NCI-H748 (cell line): ENCODE data around the gene TNFAIP2.

Experiments
- DNase-seq: peaks from one replicate; lab custom pipeline; 2025; ENCODE audit not compliant: unreplicated experiment; lab: John Stamatoyannopoulos, UW

TNFAIP2 gene

GRCh38 chr14:103122947-103123633 is at the start of gene TNFAIP2:
TNFAIP2 (plus strand) TSS chr14:103123461; CDS start chr14:103126458, 2,997 bp downstream.
- DNase-seq, result peak; percentile 74

DNA sequence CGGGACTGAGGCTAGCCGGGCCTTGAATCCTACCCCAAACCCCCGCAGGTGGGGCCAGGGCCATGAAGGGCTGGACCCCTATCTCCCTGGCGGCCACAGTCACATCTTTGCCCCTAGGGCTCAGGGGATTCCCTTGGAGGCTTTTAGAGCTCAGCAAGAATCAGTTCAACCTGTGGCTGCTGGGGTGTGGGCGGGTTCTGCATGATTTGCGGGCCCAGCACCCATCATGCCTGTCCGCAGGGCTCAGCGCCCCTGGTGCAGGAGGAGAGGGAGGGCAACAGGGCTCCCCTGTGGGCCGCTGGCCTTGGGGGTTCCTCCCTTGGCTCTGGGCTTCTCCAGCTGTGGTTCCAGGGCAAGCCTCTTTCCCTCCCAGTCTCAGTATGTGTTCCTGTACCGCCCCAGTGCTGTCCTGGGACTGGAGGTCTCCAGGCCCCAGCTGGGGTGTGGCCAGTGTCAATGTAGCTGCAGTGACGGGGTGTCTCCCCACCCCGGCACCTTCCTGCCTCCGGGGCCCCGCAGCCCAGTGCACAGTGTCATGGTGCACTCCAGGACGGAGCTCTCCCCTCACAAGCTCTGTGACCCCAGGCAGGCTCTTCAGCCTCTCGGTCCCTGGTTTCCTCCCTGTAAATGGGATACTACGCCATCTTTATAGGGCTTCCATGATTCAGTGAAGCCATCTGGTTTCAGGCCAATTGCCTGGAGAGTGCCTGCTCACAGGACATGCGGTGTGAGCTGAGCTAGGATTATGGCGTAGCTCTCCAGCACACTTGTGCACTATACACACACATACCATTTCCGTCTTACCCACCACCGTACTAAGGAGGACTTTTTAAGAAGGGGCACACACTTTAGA is 49.2 kb upstream of the TNFAIP2 start:
- no peak for DNase-seq

- peak; percentile 80 for DNase-seq
Observed at GRCh38 chr14:103074729-103075367, 48.4 kb upstream of the TNFAIP2 start.

DNA sequence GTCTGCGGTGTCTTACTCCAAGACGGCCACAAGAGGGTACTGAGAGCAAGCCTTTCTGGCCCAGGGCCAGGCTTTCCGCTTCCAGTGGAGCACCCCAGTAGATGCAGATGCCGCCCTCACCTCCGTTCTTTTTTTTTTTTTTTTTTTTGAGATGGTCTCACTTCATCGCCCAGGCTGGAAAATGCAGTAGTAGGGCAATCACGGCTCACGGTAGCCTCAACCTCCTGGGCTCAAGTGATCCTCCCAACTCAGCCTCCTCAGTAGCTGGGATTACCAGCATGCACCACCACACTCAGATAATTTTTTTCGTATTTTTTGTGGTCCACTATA is 44.9 kb upstream of the TNFAIP2 start:
- DNase-seq, result peak; percentile 88

GRCh38 chr14:103078860-103079587 is 44.2 kb upstream of the TNFAIP2 start:
- no peak for DNase-seq

GRCh38 chr14:103081951-103082350 is 41.3 kb upstream of the TNFAIP2 start:
- DNase-seq, result no peak

DNA sequence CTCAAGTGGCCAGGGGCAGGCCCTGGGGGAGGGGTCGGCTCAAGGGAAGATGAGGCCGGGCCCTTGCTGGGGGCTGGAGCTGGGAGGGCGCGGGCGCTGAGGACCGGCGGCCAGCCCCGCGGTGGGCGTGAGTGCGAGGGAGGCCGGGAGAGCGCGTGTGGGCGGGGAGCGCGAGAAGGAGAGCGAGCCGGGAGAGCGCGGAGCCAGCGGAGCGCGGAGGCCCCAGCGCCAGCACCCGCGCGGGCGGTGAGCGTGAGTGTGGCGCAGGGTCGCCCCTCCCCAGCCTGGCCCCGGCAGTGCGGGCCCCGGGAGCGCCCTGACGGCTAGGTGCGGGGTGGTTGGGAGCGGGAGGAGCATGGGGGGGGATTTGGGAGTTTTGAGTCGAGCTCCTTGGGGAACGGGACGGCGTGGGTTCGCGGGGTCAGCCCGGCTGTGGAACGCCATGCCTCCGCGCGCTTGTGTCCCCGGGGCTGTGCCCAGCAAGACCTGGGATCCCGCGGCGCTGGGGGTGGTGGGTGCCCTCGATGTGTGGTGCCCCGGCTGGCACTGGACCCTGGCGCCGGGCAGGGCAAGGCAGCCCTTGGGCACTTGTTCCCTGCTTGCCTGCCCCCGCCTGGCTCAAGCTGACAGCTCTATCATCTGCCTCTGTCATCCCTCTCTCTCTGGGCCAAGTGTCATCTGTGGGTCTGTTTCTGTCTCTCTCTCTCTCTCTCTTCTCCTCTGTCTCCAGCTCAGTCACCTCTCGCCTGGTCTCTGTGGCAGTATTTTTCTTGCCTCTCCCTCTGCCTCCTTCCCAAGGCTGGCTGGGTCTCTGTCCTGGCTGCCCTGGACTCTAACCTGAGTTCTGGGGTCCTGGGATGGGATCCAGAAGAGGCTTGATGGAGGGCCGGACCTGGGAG is 39.0 kb upstream of the TNFAIP2 start, which contains the start of gene LBHD2:
LBHD2 (plus strand) TSS at position 190 of the 899 bp plus-strand sequence. CDS start 1,803 bp downstream, outside the sequence.
- DNase-seq, result peak; percentile 57

GRCh38 chr14:103085106-103086091 is 37.9 kb upstream of the TNFAIP2 start:
- no peak for DNase-seq

GRCh38 chr14:103086771-103087342 is 36.4 kb upstream of the TNFAIP2 start:
- DNase-seq, result no peak

GRCh38 chr14:103087343-103087835 is 35.9 kb upstream of the TNFAIP2 start:
- peak; percentile 51 for DNase-seq

- no peak for DNase-seq
Observed at GRCh38 chr14:103088921-103089320, 34.3 kb upstream of the TNFAIP2 start.

DNA sequence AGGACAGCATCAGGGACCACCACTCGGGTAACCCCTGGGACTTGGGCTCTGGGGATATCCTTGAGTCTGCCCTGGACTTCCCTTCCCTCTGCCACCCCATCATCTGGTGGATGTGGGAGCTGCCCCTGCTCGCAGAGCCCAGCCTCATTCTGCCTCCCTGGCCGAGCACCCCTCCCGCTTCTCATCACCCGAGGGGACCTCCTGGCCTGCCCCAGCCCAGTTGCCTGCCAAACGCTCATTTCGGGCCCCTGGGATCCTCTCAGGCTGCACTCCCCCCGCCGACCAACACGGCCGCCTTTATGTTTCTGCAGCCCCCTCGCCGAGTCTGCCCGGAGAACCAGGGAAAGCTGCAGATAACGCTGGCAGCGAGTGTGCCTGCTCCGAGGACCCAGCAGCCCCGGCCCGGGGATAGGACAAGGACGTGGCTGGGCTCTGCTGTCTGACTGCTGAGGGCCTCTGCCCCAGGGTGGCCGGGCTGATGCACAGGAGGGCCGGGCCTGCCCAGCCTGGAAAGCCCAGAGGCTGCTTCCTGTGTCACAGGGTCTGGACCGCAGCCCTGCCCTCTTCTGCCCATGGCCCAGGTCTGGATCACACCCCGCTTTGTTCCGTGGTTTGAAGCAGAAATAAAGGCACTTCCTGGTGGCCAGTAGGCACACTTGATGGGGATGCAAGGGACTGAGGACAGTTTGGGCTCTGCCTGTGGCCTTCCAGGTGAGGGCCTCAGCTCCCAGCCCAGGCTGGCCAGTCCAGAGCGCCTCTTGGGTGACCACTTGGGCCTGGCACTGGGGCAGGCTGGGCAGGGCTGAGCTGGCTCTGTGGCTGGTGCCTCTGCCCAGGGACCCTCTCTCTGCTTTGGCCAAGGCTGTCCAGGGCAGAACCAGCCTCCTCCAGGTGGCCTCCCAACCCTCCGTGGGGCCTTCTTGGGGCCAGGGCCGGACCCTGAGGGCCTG is 33.6 kb upstream of the TNFAIP2 start:
- no peak for DNase-seq

GRCh38 chr14:103090481-103091020 is 32.7 kb upstream of the TNFAIP2 start:
- no peak for DNase-seq

- peak; percentile 58 for DNase-seq
Observed at GRCh38 chr14:103091041-103091882, 32.0 kb upstream of the TNFAIP2 start.

DNA sequence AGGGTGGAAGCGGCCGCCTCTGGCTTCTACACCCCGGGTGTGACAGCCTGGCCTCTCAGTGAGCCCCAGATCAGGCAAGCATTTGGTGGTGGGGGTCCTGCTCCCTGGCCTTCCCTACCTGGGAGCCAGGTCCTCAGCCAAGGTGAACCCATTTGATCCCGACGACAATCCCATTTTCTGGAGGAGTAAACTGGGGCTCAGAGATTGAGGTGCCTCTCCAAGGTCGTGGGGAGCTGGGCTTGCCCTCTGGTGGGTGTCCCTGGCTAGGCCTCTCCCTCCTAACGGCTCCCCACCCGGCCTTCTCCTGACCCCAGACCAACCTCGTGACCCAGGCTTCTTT is 31.4 kb upstream of the TNFAIP2 start:
- DNase-seq, result no peak

DNA sequence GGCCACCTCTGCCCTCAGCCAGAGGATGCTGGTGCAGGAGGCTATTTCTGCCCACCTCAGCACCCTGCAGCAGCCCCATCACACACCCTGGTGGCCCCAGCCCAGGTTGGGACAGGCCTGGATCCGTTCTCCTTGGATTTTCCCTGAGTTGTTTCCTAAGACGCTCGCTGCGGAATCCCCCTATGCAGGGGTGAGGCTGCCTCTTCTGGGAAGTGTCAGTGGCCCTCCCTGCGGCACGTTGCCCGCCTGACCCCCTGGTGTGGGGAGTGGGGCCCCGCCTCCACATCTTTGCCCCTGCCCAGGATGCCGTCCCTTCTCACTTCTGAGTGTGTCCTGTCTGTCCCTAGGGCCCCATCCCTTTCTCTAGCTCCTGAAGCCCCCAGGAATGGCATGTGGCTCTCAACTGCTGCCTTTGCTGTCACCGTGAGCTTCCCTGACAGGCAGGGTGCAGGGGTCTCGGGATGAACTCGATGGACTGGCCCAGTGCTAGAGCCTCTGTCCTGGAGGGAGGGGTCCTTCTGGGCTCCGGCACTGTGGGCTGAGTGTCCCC is 29.3 kb upstream of the TNFAIP2 start:
- no peak for DNase-seq
